Fibroblast of lung (primary cell): ENCODE results near the gene CNTN1.

Source experiments
- CTCF ChIP-seq, 2 donors: IDR thresholded peaks in 1 of 2; conservative IDR thresholded peaks in 1 of 2; 1 replicate in 1 of 2; 2 replicates in 1 of 2; pipeline ENCODE4 v1.5.1; 2011 to 2012; ENCODE audit warnings: low read length in 2 of 2, control low read depth in 1 of 2, inconsistent platforms in 1 of 2, low read depth in 1 of 2, mild to moderate bottlenecking in 1 of 2
- EZH2 ChIP-seq: IDR thresholded peaks from 2 replicates; pipeline ENCODE4 v1.5.1; 2012; ENCODE audit warnings: low read length, control low read depth, mild to moderate bottlenecking; ENCODE audit errors: missing control alignments

GRCh38 chr12:41120211-41120610 is 428.0 kb downstream of the CNTN1 start:
- TF ChIP-seq CTCF (conservative IDR thresholded peaks at IDR 0.05 in 1 of 2, IDR thresholded peaks at IDR 0.05 in 1 of 2; ENCODE audit: low read depth in 1 of 2, low read length in 2 of 2) (no peak), EZH2 (no peak)
